GM12891 (cell line): Measurements from ENCODE around the gene ABCD4.
"Not testable (repeated sequence)": the region's sequence is repeated elsewhere in the genome, so short reads cannot be mapped to it uniquely, and the experiment has no call there.

Experiments
- DNase-seq: peaks from one replicate; pipeline ENCODE4 v3.0.0; 2011; ENCODE audit warnings: low spot score; ENCODE audit not compliant: insufficient read length
- FAIRE-seq: peaks from 2 replicates; lab custom pipeline; 2011; peaks lifted over from hg19 to GRCh38; lab: Jason Lieb, UNC
- PAX5 ChIP-seq: IDR thresholded peaks from 2 replicates; pipeline ENCODE4 v1.6.1; 2011; ENCODE audit warnings: low read length, moderate library complexity, mild to moderate bottlenecking; ENCODE audit not compliant: insufficient read depth, severe bottlenecking
- POLR2A ChIP-seq: IDR thresholded peaks from 2 replicates; pipeline ENCODE4 v1.6.1; 2011; ENCODE audit warnings: low read depth, low read length, control low read depth
- POLR2AphosphoS5 ChIP-seq: IDR thresholded peaks from 2 replicates; pipeline ENCODE4 v1.6.1; 2011; ENCODE audit warnings: low read depth, low read length, control low read depth
- POU2F2 ChIP-seq: IDR thresholded peaks from 2 replicates; pipeline ENCODE4 v1.6.1; 2011; ENCODE audit warnings: low read depth, mild to moderate bottlenecking, control low read depth, low read length, moderate library complexity
- SPI1 ChIP-seq: IDR thresholded peaks from 2 replicates; pipeline ENCODE4 v1.6.1; 2011; ENCODE audit warnings: low read depth, low read length, control low read depth
- TAF1 ChIP-seq: IDR thresholded peaks from 2 replicates; pipeline ENCODE4 v1.6.1; 2011; ENCODE audit warnings: low read depth, low read length, control low read depth

ABCD4 gene

DNA sequence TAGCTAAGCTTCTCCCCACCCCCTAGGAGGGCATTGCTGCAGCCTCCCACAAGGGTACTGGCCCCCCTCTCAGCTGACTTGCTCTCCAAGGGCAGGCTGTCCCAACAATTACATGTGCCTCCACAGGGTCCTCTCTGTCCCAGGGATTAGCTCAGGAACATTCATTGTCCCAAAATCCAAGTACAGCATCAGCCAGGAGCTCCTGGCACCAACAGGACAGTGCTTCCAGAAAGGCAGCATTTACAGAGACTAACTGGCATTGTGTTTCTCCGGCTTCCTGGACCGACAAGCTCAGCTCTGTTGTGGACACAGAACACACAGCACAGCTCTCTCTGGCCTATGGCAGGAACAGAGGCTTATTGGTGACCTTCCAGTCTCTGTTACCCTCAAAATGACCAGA, 21.7 kb downstream of the ABCD4 start:
- FAIRE-seq (no peak), DNase-seq (no peak)
- TF ChIP-seq PAX5: no peak
- no peak for TF ChIP-seq POLR2A
- TF ChIP-seq TAF1: no peak
- no peak for TF ChIP-seq POU2F2
- TF ChIP-seq SPI1: no peak
- no peak for TF ChIP-seq POLR2AphosphoS5

- TF ChIP-seq POLR2A (no peak), PAX5 (no peak), POU2F2 (no peak), TAF1 (no peak), POLR2AphosphoS5 (no peak), SPI1 (no peak)
- no peak for FAIRE-seq
- no peak for DNase-seq
These were observed 24.7 kb downstream of the ABCD4 start for GRCh38 chr14:74278080-74278479.

- DNase-seq (no peak), FAIRE-seq (no peak)
- TF ChIP-seq TAF1 (no peak), SPI1 (no peak), POLR2AphosphoS5 (no peak), POLR2A (no peak), POU2F2 (no peak), PAX5 (no peak)
These were observed 27.4 kb downstream of the ABCD4 start for GRCh38 chr14:74275241-74275841.

- TF ChIP-seq POLR2AphosphoS5 (no peak), SPI1 (no peak), TAF1 (no peak), POU2F2 (no peak), PAX5 (no peak), POLR2A (no peak)
- FAIRE-seq (no peak), DNase-seq (no peak)
These were observed 31.4 kb downstream of the ABCD4 start for GRCh38 chr14:74271365-74271764.

DNA sequence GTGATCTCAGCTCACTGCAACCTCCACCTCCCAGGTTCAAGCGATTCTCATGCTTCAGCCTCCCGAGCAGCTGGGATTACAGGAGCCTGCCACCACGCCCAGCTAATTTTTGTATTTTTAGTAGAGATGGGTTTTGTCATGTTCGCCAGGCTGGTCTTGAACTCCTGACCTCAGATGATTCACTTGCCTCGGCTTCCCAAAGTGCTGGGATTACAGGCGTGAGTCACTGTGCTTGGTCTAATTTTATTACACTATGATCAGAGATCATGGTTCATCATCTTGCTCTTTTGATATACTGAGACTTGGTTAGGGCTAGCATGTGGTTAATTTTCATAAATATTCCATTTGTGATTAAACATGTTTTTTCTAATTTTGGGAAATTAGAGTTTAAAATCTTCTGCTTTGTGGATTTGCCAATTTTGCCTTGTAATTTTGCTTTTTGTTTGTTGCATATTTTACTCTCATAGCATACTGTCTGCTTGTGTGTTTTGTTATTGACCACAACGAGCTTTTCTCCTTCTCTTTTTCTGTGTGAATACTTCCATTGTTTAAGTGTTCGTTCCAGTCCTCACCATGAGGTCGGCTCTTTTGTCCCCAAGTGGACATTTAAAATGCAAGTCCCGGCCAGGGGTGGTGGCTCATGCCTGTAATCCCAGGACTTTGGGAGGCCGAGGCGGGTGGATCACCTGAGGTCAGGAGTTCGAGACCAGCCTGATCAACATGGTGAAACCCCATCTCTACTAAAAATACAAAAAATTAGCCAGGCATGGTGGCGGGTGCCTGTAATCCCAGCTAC, 32.2 kb downstream of the ABCD4 start:
- not testable (repeated sequence) for DNase-seq, FAIRE-seq

GRCh38 chr14:74267588-74267987, 35.1 kb downstream of the ABCD4 start:
- DNase-seq (no peak), FAIRE-seq (no peak)
- TF ChIP-seq PAX5 (no peak), SPI1 (no peak), POLR2A (no peak), TAF1 (no peak), POLR2AphosphoS5 (no peak), POU2F2 (no peak)

GRCh38 chr14:74265301-74265965, 37.3 kb downstream of the ABCD4 start:
- TF ChIP-seq POU2F2: no peak
- no peak for TF ChIP-seq POLR2AphosphoS5
- no peak for TF ChIP-seq TAF1
- no peak for TF ChIP-seq POLR2A
- no peak for TF ChIP-seq PAX5
- no peak for TF ChIP-seq SPI1
- FAIRE-seq: no peak

DNA sequence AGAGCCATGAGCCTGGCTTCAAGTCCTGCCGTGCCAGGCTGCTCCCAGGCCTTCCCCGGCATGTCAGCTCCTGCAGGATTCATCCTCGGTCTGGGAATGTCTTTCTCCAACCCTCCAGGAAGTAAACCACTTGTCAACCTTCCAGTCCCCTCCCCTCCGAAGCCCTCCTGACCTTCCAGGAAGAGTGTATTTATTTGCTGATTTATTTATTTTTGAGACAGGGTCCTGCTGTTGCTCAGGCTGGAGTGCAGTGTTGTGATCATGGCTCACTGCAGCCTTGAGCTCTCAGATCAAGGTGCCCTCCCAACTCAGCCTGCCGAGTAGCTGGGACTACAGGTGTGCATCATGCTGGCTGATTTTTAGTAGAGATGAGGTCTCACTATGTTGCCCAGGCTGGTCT, 38.8 kb downstream of the ABCD4 start:
- no peak for TF ChIP-seq SPI1
- no peak for TF ChIP-seq POLR2A
- TF ChIP-seq PAX5: no peak
- no peak for TF ChIP-seq POLR2AphosphoS5
- no peak for TF ChIP-seq TAF1
- no peak for TF ChIP-seq POU2F2
- FAIRE-seq (no peak), DNase-seq (no peak)

More at GRCh38 chr14:74265301-74265965, 37.3 kb downstream of the ABCD4 start:
- DNase-seq: no peak

GRCh38 chr14:74263181-74263580, 39.6 kb downstream of the ABCD4 start:
- TF ChIP-seq POLR2AphosphoS5: no peak
- no peak for TF ChIP-seq SPI1
- no peak for TF ChIP-seq POU2F2
- TF ChIP-seq POLR2A: no peak
- no peak for TF ChIP-seq TAF1
- no peak for TF ChIP-seq PAX5
- FAIRE-seq (no peak), DNase-seq (no peak)

GRCh38 chr14:74262076-74262475, 40.7 kb downstream of the ABCD4 start:
- DNase-seq (no peak), FAIRE-seq (no peak)
- TF ChIP-seq SPI1 (no peak), POLR2A (no peak), TAF1 (no peak), POU2F2 (no peak), POLR2AphosphoS5 (no peak), PAX5 (no peak)
